Transverse colon (tissue), 4 donors: ENCODE data around the gene NPPA.

Source experiments
- POLR2A ChIP-seq: fragments of 450-650 bp; IDR thresholded peaks from one replicate; pipeline ENCODE4 v1.6.1; 2016; ENCODE audit warnings: antibody characterized with exemption, mild to moderate bottlenecking, moderate library complexity
- POLR2AphosphoS5 ChIP-seq, 3 donors: sonication (generic); formaldehyde crosslinking; IDR thresholded peaks; one replicate each; pipeline ENCODE4 v1.6.1; 2016; ENCODE audit warnings: antibody characterized with exemption in 3 of 3
- TF ChIP-seq, protein P1 (sequence below), 5 experiments: fragments of 200-600 bp in 3 of 5; fragments of 450-650 bp in 2 of 5; sonication (generic) in 3 of 5; IDR thresholded peaks; 1 replicate in 2 of 5; 2 replicates in 3 of 5; pipeline ENCODE4 v1.5.1; 2016 to 2017; ENCODE audit warnings: antibody characterized with exemption in 5 of 5, inconsistent platforms in 3 of 5, mild to moderate bottlenecking in 2 of 5, moderate library complexity in 1 of 5

GRCh38 chr1:11869104-11869503 lies 21.5 kb upstream of the NPPA start:
- TF ChIP-seq POLR2AphosphoS5 (IDR thresholded peaks at IDR 0.05) (no peak), POLR2A (no peak)
- TF ChIP-seq, protein P1, sequence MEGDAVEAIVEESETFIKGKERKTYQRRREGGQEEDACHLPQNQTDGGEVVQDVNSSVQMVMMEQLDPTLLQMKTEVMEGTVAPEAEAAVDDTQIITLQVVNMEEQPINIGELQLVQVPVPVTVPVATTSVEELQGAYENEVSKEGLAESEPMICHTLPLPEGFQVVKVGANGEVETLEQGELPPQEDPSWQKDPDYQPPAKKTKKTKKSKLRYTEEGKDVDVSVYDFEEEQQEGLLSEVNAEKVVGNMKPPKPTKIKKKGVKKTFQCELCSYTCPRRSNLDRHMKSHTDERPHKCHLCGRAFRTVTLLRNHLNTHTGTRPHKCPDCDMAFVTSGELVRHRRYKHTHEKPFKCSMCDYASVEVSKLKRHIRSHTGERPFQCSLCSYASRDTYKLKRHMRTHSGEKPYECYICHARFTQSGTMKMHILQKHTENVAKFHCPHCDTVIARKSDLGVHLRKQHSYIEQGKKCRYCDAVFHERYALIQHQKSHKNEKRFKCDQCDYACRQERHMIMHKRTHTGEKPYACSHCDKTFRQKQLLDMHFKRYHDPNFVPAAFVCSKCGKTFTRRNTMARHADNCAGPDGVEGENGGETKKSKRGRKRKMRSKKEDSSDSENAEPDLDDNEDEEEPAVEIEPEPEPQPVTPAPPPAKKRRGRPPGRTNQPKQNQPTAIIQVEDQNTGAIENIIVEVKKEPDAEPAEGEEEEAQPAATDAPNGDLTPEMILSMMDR (IDR thresholded peaks at IDR 0.05): no peak
